NCI-H2171 (cell line): ENCODE data around the gene MYO18A.
A peak's percentile ranks its signal among the peaks of the same experiment; 100 is the strongest.

Source experiments
- DNase-seq: peaks from one replicate; lab custom pipeline; 2025; lab: John Stamatoyannopoulos, UW

The MYO18A gene

GRCh38 chr17:29080323-29080722 lies 99.9 kb downstream of the MYO18A start:
- no peak for DNase-seq

GRCh38 chr17:29079887-29080286 lies 100.3 kb downstream of the MYO18A start:
- no peak for DNase-seq

- DNase-seq, result no peak
These were observed 100.8 kb downstream of the MYO18A start for GRCh38 chr17:29079433-29079832.

- DNase-seq, result peak; percentile 77
These were observed 101.8 kb downstream of the MYO18A start for GRCh38 chr17:29078183-29079045.

GRCh38 chr17:29077320-29077719 lies 102.9 kb downstream of the MYO18A start:
- no peak for DNase-seq

- DNase-seq, result no peak
These were observed 103.5 kb downstream of the MYO18A start for GRCh38 chr17:29076722-29077121.

GRCh38 chr17:29076087-29076486 lies 104.1 kb downstream of the MYO18A start:
- DNase-seq, result no peak

- DNase-seq, result no peak
These were observed 105.7 kb downstream of the MYO18A start for GRCh38 chr17:29074488-29074887.

- no peak for DNase-seq
These were observed 106.7 kb downstream of the MYO18A start for GRCh38 chr17:29073520-29073919.

- no peak for DNase-seq
These were observed 107.2 kb downstream of the MYO18A start for GRCh38 chr17:29073045-29073444.

- DNase-seq, result no peak
These were observed 108.9 kb downstream of the MYO18A start for GRCh38 chr17:29071303-29071702.

- DNase-seq, result no peak
These were observed 109.4 kb downstream of the MYO18A start for GRCh38 chr17:29070781-29071180.

- no peak for DNase-seq
These were observed 109.9 kb downstream of the MYO18A start for GRCh38 chr17:29070308-29070707.

GRCh38 chr17:29069526-29070041 lies 110.6 kb downstream of the MYO18A start:
- DNase-seq, result no peak

- DNase-seq, result no peak
These were observed 111.4 kb downstream of the MYO18A start for GRCh38 chr17:29068818-29069217.

- peak; percentile 84 for DNase-seq
These were observed 113.6 kb downstream of the MYO18A start for GRCh38 chr17:29066606-29067005.

GRCh38 chr17:29066047-29066446 lies 114.2 kb downstream of the MYO18A start:
- peak; percentile 94 for DNase-seq

- no peak for DNase-seq
These were observed 116.2 kb downstream of the MYO18A start for GRCh38 chr17:29063992-29064391.

GRCh38 chr17:29062215-29062614 lies 118.0 kb downstream of the MYO18A start:
- no peak for DNase-seq

- DNase-seq, result no peak
These were observed 119.2 kb downstream of the MYO18A start for GRCh38 chr17:29061036-29061435.

- DNase-seq, result no peak
These were observed 119.7 kb downstream of the MYO18A start for GRCh38 chr17:29060475-29060874.

GRCh38 chr17:29059281-29059680 lies 120.9 kb downstream of the MYO18A start:
- no peak for DNase-seq

- no peak for DNase-seq
These were observed 121.8 kb downstream of the MYO18A start for GRCh38 chr17:29058391-29058790.

GRCh38 chr17:29057361-29057760 lies 122.8 kb downstream of the MYO18A start:
- no peak for DNase-seq
